Activated CD4-positive, alpha-beta T cell treated with anti-CD3 and anti-CD28 coated beads, Interleukin-2, amount 50 U/mL, for 16 hours (primary cell): ENCODE measurements around the gene ATP5PB.

Experiments
- DNase-seq: peaks from one replicate; pipeline ENCODE4 v3.0.0-alpha.2; 2020

ATP5PB gene

GRCh38 chr1:111509997-111510375, 60.7 kb downstream of the ATP5PB start:
- DNase-seq, result no peak

GRCh38 chr1:111511370-111511769, 62.1 kb downstream of the ATP5PB start:
- no peak for DNase-seq
